NCI-H187 treated with DMSO at 0.1 percent for 48 hours (cell line): ENCODE data around the gene TGFBR3.

Experiments
- DNase-seq: peaks from one replicate; lab custom pipeline; 2025; lab: John Stamatoyannopoulos, UW

Gene TGFBR3

DNA sequence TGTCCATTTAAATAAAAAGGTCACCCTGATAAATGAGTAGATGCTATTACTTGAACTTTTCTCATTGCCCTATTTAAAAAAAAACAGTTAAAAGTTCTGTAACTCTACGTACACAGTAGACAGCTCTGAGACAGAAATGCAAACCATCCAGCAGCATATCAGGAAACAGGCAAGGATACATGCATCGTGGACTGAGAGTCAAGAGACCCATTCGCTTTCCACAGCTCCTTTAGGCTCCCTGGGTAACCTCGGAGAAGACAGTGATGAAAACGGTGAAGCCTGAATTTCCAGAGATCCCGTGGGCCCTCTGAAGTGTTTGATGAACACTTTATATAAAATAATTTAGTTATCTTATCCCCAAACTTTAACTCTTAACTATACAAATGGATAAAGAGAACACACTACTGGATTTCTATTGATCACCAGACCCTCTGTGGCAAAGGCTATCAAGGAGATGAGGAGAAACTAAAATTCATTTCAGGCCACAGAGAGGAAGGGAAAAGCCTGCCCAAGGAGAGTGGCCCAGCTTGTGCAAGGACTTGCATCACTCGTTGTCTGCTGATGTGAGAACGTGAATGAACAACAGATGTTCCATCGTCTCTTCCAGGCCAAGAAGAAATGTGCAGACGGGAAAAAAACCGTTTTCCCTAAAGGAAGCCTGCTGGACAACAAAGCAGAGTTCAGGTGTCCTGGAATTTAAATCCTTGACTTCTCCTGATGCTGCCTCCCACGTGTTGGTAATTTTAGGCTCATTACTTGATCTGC, 131.0 kb downstream of the TGFBR3 start:
- no peak for DNase-seq

DNA sequence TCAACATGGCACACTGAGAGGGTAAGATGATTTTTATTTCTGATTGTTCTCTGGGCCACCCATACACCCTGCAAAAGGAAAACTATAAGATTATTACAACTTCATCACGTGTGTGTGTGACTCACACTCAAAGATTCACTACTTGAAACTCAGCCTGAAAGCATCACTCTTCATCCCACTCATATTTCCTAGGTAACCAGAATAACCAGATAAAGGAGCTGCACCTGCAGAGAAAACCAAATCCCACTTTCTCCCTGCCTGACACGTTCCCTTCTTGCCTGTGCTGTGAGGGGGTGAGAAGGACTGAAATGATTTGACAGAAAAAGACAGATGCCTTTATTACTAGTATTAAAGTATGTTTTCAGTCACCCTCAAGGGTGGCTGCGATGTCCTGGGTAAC, 131.6 kb downstream of the TGFBR3 start:
- no peak for DNase-seq

DNA sequence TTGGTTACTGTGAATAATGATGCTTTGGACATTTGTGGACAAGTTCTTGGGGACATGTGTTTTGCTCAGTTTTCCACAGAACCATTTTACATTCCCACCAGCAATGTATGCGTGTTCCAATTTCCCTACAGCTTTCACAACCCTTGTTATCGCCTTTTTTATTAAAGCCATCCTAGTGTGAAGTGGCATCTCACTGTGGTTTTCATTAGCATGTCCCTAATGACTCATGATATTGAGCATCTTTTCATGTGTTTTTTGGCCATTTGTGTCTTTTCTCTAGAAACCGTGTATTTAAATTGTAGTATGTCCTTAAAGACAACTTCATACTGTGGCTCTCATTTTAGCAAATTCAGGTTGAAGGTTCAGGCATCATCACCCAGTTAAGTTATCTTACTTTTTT, 132.1 kb downstream of the TGFBR3 start:
- DNase-seq, result no peak

DNA sequence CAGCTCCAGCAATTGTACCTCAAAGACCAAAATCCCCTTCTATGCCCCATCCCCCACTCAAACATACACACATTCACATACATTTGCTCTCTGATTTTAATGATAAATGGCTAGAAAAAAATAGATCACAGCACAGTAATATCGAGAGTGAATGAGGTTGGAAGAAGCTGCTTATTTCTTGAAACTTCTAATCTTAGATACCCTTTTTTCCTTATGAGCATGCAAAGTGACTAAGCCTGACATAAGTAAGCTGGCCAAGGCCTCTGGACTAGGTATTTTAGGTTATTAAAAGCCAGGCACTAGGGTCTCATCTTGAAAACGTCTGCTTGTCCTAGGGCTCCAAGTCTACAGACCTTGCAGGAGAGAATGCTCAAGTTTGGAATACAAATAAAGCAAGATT, 133.6 kb downstream of the TGFBR3 start:
- no peak for DNase-seq

DNA sequence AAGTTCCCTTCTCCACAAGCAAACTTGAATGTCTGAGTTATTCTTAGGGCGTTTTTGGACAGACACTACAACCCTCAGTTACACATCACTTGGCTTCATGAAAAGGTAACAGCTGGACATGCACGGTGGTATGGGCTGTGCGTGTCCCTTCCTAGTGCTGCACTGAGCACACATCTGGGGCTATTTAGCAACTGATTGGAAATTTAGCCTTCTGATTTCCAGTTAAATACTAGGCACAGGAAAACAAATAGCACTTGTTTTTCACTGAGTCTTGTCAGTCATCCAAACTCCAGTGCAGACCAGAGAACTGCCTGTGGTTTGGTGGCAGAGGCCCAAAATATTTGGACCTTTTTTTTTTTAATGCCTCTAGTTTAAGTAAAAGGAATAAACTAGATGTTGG, 134.7 kb downstream of the TGFBR3 start:
- DNase-seq, result no peak

DNA sequence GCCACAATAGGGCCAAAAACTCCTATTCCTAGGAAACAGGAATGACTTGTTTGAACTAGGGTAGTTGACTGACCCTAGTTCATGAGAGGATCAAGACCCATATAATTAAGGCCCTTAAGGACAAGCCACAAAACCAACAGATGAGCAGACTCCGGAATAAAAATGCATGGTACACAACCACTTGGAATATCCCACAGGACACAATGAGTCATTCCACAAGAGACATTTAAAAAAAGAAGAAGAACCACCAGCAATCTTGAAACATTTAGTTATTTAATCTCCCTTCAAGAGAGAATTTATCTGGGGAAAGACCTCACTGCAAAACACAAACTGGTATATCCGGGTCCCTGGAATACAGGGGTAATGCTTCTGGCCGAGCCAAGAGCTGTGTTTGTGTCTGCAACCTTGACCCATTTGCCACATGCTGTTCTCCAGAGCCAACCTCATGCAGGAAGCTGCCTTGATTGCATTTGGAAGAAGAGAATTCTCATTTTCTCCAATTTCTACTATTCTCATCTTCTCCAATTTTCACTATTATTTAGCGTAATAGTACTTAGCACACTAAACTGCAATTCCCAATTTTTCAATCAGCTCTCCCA, 135.5 kb downstream of the TGFBR3 start:
- DNase-seq, result no peak

DNA sequence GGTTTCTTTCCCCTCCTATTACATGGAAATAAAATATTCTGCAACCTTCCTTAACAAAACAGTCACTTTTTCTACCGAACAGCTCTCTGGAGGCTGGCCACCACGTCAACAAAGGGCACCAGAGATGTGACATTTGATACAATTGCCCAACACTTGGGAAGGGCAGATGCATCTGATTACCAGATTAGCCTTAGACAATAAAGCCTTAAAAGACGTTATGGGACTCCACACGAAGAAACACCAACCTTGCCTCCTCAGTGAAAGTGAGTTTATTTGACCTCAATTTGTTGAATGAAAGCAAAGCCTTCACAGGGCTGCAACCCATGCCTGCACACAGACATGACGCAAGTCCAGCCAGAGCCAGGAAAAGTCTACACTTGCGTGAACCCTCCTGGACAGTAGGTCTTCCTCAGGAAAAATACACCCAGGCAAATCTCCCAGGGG, 136.1 kb downstream of the TGFBR3 start:
- no peak for DNase-seq

DNA sequence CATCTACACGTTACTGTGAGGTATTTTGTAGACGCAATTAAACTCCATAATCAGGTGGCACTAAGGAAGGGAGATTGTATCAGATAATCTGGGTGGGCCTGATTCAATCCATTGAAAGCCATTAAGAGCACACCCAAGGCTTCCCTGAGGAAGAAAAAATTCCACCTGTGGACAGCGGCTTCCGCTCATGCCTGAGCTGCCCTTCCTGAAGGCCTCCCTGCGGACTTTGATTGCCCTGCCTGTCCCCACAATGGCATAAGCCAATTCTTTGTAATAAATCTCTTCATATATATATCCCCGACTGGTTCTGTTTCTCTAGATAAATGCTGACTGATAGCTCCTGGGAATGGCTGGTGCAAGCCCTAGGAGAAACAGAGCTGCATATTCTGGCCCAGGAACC, 138.3 kb downstream of the TGFBR3 start:
- DNase-seq, result no peak

DNA sequence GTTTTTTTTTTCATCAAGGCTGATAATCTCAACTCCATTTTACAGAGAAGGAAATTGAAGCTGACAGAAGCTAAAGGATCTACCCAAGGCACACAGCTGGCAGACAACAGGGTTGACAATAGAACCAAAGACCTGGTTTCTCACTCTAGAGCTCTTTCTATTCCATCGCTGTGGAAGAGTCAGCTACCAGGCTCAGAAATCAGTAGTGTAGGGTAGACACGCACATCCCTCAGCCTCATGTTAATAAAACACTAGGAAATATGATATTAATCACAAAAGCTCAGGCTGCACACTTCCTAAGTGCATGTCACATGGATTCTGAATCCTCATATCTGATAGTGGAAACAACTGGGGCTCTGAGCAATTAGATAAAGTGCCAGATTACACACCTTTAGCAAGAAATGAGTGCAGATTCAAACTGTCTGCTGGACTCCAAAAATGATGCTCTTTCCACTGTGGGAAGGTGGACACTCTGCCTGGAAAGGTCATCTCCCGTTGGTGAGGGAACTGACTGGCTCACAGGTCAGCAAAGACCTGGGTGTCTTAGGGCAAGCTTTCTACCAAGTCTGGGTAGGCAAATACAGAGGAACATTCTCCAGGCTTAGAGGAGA, 139.1 kb downstream of the TGFBR3 start:
- no peak for DNase-seq

DNA sequence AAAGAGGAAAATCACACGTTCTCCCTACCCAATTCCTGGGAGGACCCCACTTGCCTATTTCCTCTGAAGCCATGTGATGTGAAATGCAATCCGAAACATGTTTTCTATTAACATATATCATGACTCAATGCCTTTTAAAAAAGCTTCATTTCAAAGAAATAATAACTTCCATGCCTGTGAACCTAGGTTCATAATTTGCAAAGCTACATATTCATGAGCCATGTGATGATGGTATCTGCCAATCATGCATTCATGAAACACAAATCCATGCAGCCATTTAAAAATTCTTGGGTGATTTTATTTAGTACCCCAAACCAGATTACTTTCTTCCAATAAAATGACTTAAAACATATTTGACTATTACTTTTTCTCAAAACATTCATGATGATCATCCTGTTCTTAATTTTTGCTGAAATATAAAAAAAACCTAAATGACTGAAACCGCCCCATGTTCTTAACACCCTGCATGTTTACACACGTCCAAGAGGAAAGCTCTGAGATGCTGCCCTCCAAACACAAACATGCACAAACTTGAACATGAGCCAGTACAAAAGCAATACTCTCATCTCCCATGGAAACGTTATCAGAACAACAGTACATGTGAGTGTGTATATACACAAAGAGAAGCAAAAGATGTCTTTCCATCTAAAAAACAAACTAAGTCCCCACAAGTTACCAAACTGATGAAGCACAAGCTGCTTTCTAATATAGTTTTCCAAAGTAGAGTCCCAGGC, 140.1 kb downstream of the TGFBR3 start:
- no peak for DNase-seq

DNA sequence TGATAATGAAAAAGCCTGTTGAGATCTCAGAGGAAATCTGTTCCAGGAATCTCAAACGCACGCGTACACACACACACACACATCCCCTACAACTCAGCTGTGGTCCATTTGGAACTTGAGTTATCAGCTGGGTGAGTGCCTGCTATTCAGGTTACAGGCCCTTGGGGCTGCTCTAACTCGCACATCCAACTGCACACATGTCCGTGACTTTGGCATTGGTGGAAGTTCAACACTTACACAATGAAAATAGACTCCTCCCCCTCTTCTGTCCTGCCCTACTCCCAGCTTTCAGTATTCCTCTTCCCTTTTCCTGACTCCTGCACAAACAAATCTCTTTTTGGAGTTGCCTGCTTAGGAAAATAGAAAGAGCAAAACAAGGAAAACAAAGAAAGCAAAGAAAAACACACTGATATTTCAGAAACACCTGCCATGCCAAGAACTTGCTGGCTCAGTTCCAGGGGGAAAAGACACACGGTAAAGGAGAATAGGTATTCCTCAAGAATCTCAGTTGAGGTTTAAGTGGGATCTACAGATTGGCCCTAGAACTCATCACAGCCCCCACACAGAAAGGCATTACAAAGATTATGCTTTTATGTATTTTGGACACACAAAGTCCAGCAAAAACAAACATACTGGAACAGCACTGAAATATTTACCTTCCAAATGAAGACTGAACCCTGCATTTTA, 140.9 kb downstream of the TGFBR3 start:
- no peak for DNase-seq

DNA sequence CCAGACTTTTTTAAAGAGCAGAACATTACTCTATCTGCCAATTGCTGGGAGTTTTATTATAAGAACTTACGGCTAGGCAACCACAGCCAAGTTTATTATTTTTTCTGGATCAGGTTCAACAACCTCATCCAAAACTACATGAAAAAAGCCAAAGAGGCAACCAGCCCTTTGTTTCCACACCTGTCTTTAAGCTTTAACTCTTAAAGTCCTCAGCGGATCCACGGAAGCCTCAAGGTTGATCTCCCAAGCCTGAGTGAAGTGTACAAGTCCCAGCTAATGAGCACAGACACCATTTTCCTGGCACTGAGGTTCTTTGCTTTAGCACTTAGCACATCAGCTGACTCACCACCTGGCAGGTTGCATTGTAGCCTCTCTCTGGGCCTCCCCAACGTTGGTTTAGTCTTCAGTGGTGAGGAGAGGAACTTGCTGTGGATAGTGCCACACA, 143.1 kb downstream of the TGFBR3 start:
- no peak for DNase-seq

DNA sequence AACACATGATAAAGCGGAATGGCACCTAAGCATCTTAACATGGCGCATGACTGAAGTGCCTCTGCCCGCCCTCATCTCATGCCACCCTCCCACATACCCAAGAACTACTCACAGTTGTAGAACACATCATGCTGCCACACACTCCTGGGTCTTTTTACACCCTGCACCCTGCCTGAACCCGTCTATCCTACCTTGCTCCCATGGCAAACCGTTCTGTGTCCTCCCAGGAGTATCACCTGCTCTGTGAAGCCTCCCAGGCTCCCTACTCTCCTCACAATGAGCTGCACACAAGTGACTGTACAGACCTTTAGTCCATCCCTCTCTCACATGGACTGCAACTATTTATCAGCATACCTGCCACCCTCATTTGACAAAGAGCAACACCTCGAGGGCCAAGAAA, 144.0 kb downstream of the TGFBR3 start:
- no peak for DNase-seq

DNA sequence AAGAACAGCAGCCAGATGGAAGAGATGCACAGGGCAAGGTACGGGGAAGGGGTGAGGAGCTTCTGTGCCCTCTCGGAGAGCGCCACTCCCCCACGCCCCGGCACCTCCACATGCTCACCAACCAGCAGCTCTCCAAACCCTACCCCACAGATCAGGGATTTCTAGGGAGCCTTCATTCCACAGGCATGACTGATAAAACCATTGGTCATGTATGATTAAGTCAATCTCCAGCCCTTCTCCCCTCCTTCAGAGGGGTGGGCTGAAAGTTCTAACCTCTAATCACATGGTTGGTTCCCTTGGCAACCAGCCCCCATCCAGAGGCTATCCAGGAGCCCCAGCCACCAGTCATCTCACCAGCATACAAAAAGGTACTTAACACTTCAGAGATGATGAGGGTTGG, 144.7 kb downstream of the TGFBR3 start:
- DNase-seq, result no peak

DNA sequence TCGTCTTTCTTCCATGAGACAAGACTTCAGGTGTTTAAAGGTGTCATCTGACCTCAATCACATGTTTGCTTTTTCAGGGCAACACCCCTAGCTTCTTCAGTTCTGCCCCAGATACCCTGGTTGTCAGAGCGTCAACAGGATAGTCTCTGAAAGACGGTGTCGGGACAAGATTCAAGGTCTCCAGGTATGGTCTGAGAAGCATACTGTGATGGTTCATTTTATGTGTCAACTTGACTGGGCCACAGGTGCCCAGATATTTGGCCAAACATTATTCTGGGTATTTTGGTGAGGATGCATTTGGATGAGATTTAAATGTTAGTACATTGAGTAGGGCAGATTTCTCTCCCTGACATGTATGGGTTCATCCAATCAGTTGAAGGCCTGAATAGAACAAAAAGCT, 148.3 kb downstream of the TGFBR3 start:
- DNase-seq, result no peak

DNA sequence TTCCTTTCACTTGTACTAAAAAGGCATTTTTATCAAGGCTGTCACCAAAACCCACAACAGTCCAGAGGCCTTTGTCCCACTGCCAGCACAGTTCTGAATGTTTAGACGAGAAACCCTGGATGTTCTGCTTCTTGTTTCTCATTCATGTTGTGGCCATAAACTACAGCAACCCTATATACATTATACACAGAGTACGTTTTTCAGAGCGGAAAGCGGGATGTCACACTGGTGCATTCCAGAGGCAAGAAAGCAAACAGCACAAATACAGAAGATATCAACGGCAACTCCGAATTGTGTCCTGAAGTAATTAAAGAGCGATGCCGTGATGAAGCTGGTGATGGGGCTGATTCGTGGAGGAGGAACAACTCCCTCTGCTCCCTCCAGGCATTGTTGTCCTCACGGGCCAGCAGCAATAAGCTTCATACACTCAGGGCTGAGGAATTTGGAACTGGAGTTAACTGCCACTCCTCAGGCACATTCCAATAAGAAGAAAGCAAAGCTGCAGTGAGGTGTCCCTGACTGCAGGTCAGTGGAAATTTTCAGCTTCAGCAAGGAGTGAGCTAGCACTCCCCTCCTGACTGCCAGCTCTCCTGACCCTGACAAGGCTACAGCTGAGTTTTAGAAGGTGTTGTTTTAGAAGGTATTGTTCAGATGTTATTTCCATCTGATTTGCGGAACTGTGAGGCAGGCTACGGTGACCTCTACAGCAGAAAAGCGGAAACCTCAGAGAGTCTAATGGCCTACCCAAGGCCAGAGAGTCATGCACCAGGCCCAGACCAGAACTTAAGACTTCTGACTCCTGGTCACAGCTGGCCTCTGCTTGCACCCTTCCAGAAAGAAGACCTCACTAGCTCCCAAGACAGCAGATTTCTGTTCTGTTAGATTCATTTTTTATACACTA, 149.0 kb downstream of the TGFBR3 start:
- DNase-seq, result no peak

DNA sequence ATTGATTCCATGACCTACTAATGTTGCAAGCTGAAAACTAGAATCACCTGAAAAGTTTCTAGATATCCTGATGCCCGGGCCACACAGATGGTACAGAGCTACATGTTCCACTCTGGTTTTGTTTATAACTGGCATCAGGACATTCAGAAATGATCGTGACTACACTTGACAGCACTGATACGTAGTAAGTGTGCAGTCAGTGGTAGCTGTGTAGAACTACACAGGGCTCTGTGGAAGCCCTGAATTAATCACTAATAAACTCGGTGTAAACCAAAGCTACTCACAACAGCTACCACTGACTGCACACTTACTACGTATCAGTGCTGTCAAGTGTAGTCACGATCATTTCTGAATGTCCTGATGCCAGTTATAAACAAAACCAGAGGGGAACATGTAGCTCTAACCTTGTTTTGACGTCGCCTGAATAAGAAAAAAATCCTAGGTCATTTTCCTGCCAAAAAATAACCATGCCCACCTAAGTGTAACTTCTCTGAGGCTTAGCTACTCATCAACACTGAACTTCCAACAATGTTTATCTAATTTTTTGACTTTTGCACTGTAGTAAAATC, 149.7 kb downstream of the TGFBR3 start:
- no peak for DNase-seq

DNA sequence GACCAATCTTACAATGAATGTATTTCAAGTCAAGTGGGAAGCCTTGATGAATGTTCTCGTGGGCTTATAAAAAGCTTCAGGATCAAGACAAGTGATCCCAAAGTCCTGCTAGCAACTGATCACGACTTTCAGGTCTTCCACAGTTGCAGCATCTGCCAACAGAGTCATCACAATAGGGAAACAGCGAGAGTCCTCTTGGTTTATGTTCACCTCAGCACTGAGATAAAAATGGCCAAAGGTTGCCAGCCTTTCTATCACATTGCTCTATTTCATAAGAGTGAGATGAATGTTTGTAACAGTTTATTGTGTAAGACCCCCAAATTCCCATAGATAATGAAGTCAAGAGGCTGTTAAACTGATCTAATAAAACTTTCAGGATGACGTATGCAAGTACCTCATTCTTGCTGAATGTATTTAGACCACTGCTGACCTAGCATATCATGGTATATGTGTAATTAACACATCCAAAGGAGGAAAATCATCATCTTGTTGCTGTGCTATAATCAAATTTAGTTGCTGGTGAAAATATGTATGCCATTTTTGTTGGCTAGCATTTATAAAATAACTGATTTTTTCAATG, 150.6 kb downstream of the TGFBR3 start:
- no peak for DNase-seq

DNA sequence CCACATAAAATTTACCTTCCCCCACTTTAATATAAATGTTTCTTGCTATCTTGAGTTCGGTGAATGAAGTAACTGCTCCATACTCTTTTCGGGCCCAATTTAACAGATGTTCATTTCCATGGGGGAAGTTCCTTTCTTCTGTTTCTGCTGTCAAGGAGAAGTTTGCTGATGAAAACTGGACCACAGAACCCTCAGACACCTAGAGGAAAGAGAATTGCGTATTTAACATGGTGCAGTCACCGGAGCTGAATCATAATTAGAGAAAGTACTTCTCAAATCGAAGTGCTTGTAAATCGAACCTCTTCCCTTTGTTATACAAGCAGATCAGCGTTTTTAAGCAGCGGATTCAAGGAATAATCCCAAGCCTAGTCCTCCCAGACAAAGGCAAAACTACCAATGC, 151.2 kb downstream of the TGFBR3 start:
- DNase-seq, result no peak

DNA sequence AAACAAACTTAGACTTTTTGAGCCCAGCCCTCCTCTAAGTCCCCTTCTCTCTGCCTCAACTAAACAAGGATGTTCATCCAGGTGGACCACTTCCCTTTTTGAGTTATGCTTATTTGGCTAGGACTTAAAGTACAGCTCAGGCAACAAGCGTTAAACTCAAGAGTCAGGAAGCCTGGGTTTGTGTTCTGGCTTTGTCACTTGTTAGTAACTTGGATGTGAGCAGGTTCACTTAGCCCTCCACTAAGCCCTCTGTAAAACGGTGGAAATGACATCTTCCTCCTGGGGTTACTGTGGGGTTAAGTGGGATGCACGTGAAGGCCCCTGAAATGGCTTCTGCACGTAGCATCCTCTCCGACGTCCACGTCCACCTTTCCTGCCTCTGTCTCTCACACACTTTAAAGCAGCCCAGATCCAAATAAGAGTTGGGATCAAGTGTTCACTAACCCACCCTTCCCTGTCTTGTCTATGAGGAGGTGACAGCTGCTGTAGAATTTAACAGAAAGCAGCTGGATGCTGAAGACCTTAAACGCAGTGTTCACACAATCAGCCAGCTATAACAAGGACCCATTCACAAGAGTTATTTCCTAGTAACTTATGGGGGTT, 152.7 kb downstream of the TGFBR3 start:
- no peak for DNase-seq
